Testis (tissue), 2 donors: ENCODE measurements around the gene CADPS2.

Experiments used
- POLR2A ChIP-seq: fragments of 450-650 bp; IDR thresholded peaks from one replicate; pipeline ENCODE4 v1.6.1; 2017; ENCODE audit warnings: antibody characterized with exemption, mild to moderate bottlenecking, moderate library complexity
- TF ChIP-seq, protein P1 (sequence below), 3 experiments: fragments of 450-650 bp in 2 of 3; fragments of 200-600 bp in 1 of 3; sonication (generic) in 1 of 3; IDR thresholded peaks; one replicate each; pipeline ENCODE4 v1.5.1; 2016 to 2019; ENCODE audit warnings: antibody characterized with exemption in 3 of 3, mild to moderate bottlenecking in 2 of 3, moderate library complexity in 1 of 3

DNA sequence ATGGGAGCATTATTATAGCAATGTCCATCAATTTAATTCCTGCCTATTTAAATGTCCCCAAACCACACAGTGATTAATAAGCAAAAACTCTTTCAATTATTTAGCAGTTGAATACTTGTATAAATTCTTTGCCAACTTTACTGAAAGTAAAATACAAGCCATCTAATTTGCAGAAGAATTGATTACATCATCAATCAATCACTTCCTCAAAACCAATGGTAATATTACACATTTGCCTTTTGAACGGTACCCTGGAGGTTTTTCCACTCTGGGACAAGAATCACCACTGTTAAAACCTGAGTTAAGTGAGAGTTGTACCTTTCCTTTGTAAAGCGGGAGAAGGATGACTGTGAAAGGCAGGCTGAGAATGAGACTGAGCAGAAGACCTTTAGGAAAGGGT is 280.3 kb downstream of the CADPS2 start:
- TF ChIP-seq, protein P1, sequence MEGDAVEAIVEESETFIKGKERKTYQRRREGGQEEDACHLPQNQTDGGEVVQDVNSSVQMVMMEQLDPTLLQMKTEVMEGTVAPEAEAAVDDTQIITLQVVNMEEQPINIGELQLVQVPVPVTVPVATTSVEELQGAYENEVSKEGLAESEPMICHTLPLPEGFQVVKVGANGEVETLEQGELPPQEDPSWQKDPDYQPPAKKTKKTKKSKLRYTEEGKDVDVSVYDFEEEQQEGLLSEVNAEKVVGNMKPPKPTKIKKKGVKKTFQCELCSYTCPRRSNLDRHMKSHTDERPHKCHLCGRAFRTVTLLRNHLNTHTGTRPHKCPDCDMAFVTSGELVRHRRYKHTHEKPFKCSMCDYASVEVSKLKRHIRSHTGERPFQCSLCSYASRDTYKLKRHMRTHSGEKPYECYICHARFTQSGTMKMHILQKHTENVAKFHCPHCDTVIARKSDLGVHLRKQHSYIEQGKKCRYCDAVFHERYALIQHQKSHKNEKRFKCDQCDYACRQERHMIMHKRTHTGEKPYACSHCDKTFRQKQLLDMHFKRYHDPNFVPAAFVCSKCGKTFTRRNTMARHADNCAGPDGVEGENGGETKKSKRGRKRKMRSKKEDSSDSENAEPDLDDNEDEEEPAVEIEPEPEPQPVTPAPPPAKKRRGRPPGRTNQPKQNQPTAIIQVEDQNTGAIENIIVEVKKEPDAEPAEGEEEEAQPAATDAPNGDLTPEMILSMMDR (IDR thresholded peaks at IDR 0.05) = no peak
- no peak for TF ChIP-seq POLR2A
